Heart right ventricle (tissue), 16 donors: Measurements from ENCODE around the gene CNTN5. TPM values are rescaled to one million over a fixed set of nuclear protein-coding genes. Genes with fewer than 3 reads are reported as not detected.

ENCODE experiments used
- ATAC-seq, 8 donors: fragments of 200-7000 bp; cut with Tn5 transposase; one replicate each; pipeline ENCODE4 v1.9.1; 2020; ENCODE audit warnings: mild to moderate bottlenecking in 8 of 8, moderate library complexity in 8 of 8, moderate number of reproducible peaks in 1 of 8
- DNase-seq, 2 donors: peaks; one replicate each; pipeline ENCODE4 v3.0.0-alpha.2; 2020
- H3K27ac ChIP-seq, 10 donors: fragments of 200-600 bp; sonication (generic) in 2 of 10; one replicate each; pipeline versions ENCODE4 v1.5.0 to v1.8.0; 2020 to 2022; ENCODE audit warnings: mild to moderate bottlenecking in 3 of 10
- H3K27me3 ChIP-seq, 7 donors: fragments of 200-600 bp; one replicate each; pipeline ENCODE4 v1.8.0; 2021 to 2022; ENCODE audit warnings: mild to moderate bottlenecking in 2 of 7
- H3K36me3 ChIP-seq, 9 donors: fragments of 200-600 bp; sonication (generic) in 1 of 9; one replicate each; pipeline versions ENCODE4 v1.5.0 to v1.8.0; 2020 to 2022; ENCODE audit warnings: mild to moderate bottlenecking in 2 of 9
- H3K4me1 ChIP-seq, 9 donors: fragments of 200-600 bp; sonication (generic) in 1 of 9; one replicate each; pipeline versions ENCODE4 v1.5.0 to v1.8.0; 2020 to 2022; ENCODE audit warnings: mild to moderate bottlenecking in 4 of 9
- H3K4me3 ChIP-seq, 10 donors: fragments of 200-600 bp; sonication (generic) in 2 of 10; one replicate each; pipeline versions ENCODE4 v1.5.0 to v1.8.0; 2020 to 2022; ENCODE audit warnings: mild to moderate bottlenecking in 7 of 10, moderate library complexity in 2 of 10
- H3K9me3 ChIP-seq, 11 donors: fragments of 200-600 bp in 10 of 11; sonication (generic) in 2 of 11; one replicate each; pipeline versions ENCODE4 v1.5.0 to v1.8.0; 2013 to 2022; ENCODE audit warnings: mild to moderate bottlenecking in 2 of 11, control low read depth in 1 of 11, moderate library complexity in 1 of 11
- CTCF ChIP-seq, 9 donors: fragments of 200-600 bp; sonication (generic) in 2 of 9; IDR thresholded peaks; one replicate each; pipeline versions ENCODE4 v1.5.0 to v1.8.0; 2021 to 2022; ENCODE audit warnings: antibody characterized with exemption in 9 of 9, mild to moderate bottlenecking in 5 of 9, moderate library complexity in 1 of 9
- WGBS, 2 donors: extraction: QIAGEN DNeasy Blood & Tissue Kit; methylation state at CpG; one replicate each; pipeline ENCODE4 v1.1.7; 2013; ENCODE audit warnings: inconsistent platforms in 1 of 2; 5-methylcytosine and 5-hydroxymethylcytosine counted together
- intact Hi-C, 10 donors: fragments of 100-400 bp; cut with DNase I; formaldehyde crosslinking; loops; one replicate each; pipeline versions ENCODE4 v1.11.1 to v1.14.2; 2022
- polyA plus RNA-seq, 2 donors: library from polyadenylated mRNA; stranded (reverse); fragments of 200-250 nt; gene quantifications; one replicate each; pipeline ENCODE4 v1.2.3, GENCODE V29; 2013
- total RNA-seq, 10 donors: library from RNA; stranded (reverse); fragmentation: NEBNext Ultra II Directional in 3 of 10; extraction: Animal tissue kit (Norgen Biotek cat#: 25700) in 3 of 10; gene quantifications; one replicate each; pipeline versions ENCODE4 v1.2.1 to v1.2.4, GENCODE V29; 2021 to 2023
- donor health status: Arrhythmogenic right ventricular cardiomyopathy.
- donor health status: ischemic (EF 13 %, LVEDD 7.1; RV severe dilation, severe dysfunction).
- donor health status: healthy with polysubstance abuse.
- donor health status: DM: no; HTN: yes; CAD: no.
- donor health status: DM: no; HTN: no; CAD: no.
- donor health status: ischemic (EF 25% LVEDD 6.9; RV normal size, moderate dysfunction).
- donor health status: ischemic (EF 25% LVEDD 5.7; RV mildly dilated, moderate dysfunction).
- donor health status: healthy.
- donor health status: DM: yes; HTN: yes; CAD: no.
- donor health status: Ischemic cardiomyopathy.
- donor health status: ischemic (EF 35%, LVEDD 5.7; RV mildly dilated, moderate dysfunction).
- donor health status: nonischemic (EF 11% LVEDD 7.7; RV severe dilation, severe dysfunction).
- donor health status: DM: yes; HTN: yes; CAD: no.
- donor health status: PGD.
- donor health status: ischemic (EF 29% LVEDD 5.4; RV normal size, mild dysfunction).
- donor health status: nonischemic (EF 23%, LVEDD 6.1; RV moderate dilation, normal function).

CNTN5 gene
- total and polyA plus RNA-seq, 12 donors: 0.05 to 0.35 (median 0.17) TPM; not detected in 6

- no peak for TF ChIP-seq CTCF (IDR thresholded peaks at IDR 0.05)
- ATAC-seq: no peak
- H3K27ac ChIP-seq: no peak overlapping the region
- H3K36me3 ChIP-seq: no peaks in the 10 kb centered on the region
- H3K9me3 ChIP-seq: peaks cover 0 to 11% (median 0%) of the 10 kb centered on the region in 11 donors
- DNase-seq: no peak
- no peaks in the 10 kb centered on the region for H3K4me1 ChIP-seq
- no peak overlapping the region for H3K4me3 ChIP-seq
- intact Hi-C loops: no loop called here
- H3K27me3 ChIP-seq: no peaks in the 10 kb centered on the region
- WGBS, 2 donors: 82 to 83% methylated on average over 4 of the region's 4 CpGs
These were observed 121.5 kb downstream of the CNTN5 start for GRCh38 chr11:99142237-99142636.

- intact Hi-C loops: no loop called here
- DNase-seq: no peak
- Histone ChIP-seq H3K36me3 (no peaks in the 10 kb centered on the region), H3K4me1 (no peaks in the 10 kb centered on the region), H3K27me3 (no peaks in the 10 kb centered on the region), H3K4me3 (no peak overlapping the region), H3K9me3 (peaks cover 0 to 24% (median 4%) of the 10 kb centered on the region in 11 donors), H3K27ac (no peak overlapping the region)
- no peak for TF ChIP-seq CTCF (IDR thresholded peaks at IDR 0.05)
- ATAC-seq: no peak
These were observed 127.6 kb downstream of the CNTN5 start for GRCh38 chr11:99148352-99148751.

- TF ChIP-seq CTCF (IDR thresholded peaks at IDR 0.05): no peak
- H3K36me3 ChIP-seq: no peaks in the 10 kb centered on the region
- no peak overlapping the region for H3K4me3 ChIP-seq
- no peaks in the 10 kb centered on the region for H3K4me1 ChIP-seq
- intact Hi-C loops: no loop called here
- DNase-seq: no peak
- H3K9me3 ChIP-seq: peaks cover 0 to 19% (median 0%) of the 10 kb centered on the region in 11 donors
- no peaks in the 10 kb centered on the region for H3K27me3 ChIP-seq
- WGBS, 2 donors: 83 to 89% methylated on average over 5 of the region's 5 CpGs
- ATAC-seq: peak in 1 of 8 donors; percentile 33
- H3K27ac ChIP-seq: no peak overlapping the region
These were observed 133.5 kb downstream of the CNTN5 start for GRCh38 chr11:99154277-99154676.

GRCh38 chr11:99160447-99160846 lies 139.7 kb downstream of the CNTN5 start:
- DNase-seq (no peak), ATAC-seq (no peak)
- Histone ChIP-seq H3K27me3 (no peaks in the 10 kb centered on the region), H3K9me3 (no peaks in the 10 kb centered on the region), H3K27ac (no peak overlapping the region), H3K36me3 (no peaks in the 10 kb centered on the region), H3K4me3 (no peak overlapping the region), H3K4me1 (no peaks in the 10 kb centered on the region)
- no peak for TF ChIP-seq CTCF (IDR thresholded peaks at IDR 0.05)
- 64 to 65% methylated on average over 2 of the region's 2 CpGs for WGBS, 2 donors
- intact Hi-C loops: no loop called here
